ENCODE results near the gene BNC2.

- no peak for TF ChIP-seq CTCF (conservative IDR thresholded peaks at IDR 0.05; ENCODE audit: low read length)
- no peak for TF ChIP-seq EZH2phosphoT487 (IDR thresholded peaks at IDR 0.05; ENCODE audit: borderline replicate concordance)
Measured at GRCh38 chr9:16361939-16362338, 508.5 kb downstream of the BNC2 start.

Data from Loucy (cell line).